NT2/D1 (cell line): Measurements from ENCODE around the gene FTO.

ENCODE experiments used
- DNase-seq: peaks from one replicate; pipeline ENCODE4 v3.0.0-alpha.2; 2011; ENCODE audit warnings: low read depth, low spot score
- H3K27me3 ChIP-seq: 2 replicates; pipeline ENCODE4 v1.6.0; 2011; ENCODE audit warnings: mild to moderate bottlenecking; ENCODE audit not compliant: insufficient read length, insufficient read depth
- H3K36me3 ChIP-seq: 2 replicates; pipeline ENCODE4 v1.6.1; 2011; ENCODE audit warnings: mild to moderate bottlenecking, low read length, mixed read lengths; ENCODE audit not compliant: insufficient read depth, insufficient read length
- H3K4me1 ChIP-seq: 2 replicates; pipeline ENCODE4 v1.5.1; 2011; ENCODE audit not compliant: insufficient read depth, insufficient read length
- H3K4me3 ChIP-seq: 2 replicates; pipeline ENCODE4 v1.5.1; 2011; ENCODE audit warnings: low read depth; ENCODE audit not compliant: insufficient read length
- H3K9ac ChIP-seq: 2 replicates; pipeline ENCODE4 v1.6.0; 2011; ENCODE audit warnings: low read depth; ENCODE audit not compliant: insufficient read length
- H3K9me3 ChIP-seq: 2 replicates; pipeline ENCODE4 v1.5.1; 2011; ENCODE audit warnings: mild to moderate bottlenecking, low read length; ENCODE audit not compliant: insufficient read depth
- SUZ12 ChIP-seq: IDR thresholded peaks from 2 replicates; pipeline ENCODE4 v1.6.1; 2011; ENCODE audit not compliant: insufficient read length, insufficient read depth; ENCODE audit errors: extremely low read depth
- YY1 ChIP-seq: IDR thresholded peaks from 2 replicates; pipeline ENCODE4 v1.6.1; 2011; ENCODE audit not compliant: insufficient read length, insufficient read depth
- ZNF274 ChIP-seq: IDR thresholded peaks from 2 replicates; pipeline ENCODE4 v1.6.1; 2011; ENCODE audit warnings: mild to moderate bottlenecking, low read depth, low read length

FTO gene

DNA sequence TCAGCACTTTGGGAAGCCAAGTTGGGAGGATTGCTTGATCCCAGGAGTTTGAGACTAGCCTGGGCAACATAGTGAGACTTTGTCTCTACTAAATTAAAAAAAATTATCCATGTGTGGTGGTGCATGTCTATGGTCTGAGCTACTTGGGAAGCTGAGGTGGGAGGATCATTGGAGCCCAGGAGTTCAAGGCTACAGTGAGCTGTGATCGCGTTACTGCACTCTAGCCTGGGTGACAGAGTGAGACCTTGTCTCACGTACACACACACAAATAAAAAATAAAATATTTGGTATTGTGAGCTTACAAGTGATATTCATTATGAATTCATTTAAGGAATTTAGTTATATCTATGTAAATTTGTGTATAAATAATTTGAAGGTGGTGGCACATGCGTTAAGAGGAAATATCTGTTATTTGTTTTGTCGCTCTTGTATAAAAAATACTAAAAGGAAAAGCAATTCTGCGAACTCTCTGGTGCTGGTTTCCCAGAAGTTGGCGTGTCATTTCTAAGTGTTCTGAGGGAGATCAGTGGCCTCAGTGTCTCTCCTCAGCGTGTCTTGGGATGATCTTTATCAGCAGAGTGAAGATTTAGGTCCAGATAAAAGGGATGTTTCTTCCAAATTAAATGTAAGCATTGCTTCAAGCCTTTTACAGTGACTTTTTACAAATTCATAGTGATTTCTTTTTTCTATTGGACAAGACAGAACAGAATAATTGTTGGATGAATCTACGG lies 187.6 kb downstream of the FTO start:
- TF ChIP-seq ZNF274 (no peak), SUZ12 (no peak), YY1 (no peak)
- no peaks in the 10 kb centered on the region for H3K9me3 ChIP-seq
- H3K9ac ChIP-seq: no peak overlapping the region
- no peaks in the 10 kb centered on the region for H3K27me3 ChIP-seq
- H3K4me1 ChIP-seq: no peaks in the 10 kb centered on the region
- no peak for DNase-seq
- peaks cover 12% of the 10 kb centered on the region for H3K36me3 ChIP-seq
- H3K4me3 ChIP-seq: no peak overlapping the region

DNA sequence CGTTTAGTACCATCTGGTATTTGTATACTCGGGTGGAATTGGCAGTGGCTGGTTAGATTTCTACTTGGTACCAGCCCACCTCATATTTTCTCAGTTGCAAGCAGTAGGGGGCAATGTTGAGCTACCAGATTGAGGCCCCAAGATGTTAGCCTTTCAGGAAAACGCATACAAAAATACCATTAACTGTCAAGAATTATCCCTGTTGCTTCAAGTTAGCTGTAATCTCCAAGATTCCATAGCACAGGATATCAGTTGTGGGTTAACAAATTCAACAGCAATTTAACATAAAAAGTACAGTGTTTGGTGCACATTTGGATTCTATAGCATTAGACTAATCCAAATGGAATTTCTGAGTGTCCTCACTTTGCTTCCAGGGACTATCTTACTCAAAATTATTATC lies 188.2 kb downstream of the FTO start:
- H3K9ac ChIP-seq: no peak overlapping the region
- no peak overlapping the region for H3K4me3 ChIP-seq
- H3K4me1 ChIP-seq: no peaks in the 10 kb centered on the region
- peaks cover 12% of the 10 kb centered on the region for H3K36me3 ChIP-seq
- H3K27me3 ChIP-seq: no peaks in the 10 kb centered on the region
- DNase-seq: peak; percentile 48
- no peaks in the 10 kb centered on the region for H3K9me3 ChIP-seq
- TF ChIP-seq YY1 (no peak), ZNF274 (no peak), SUZ12 (no peak)

DNA sequence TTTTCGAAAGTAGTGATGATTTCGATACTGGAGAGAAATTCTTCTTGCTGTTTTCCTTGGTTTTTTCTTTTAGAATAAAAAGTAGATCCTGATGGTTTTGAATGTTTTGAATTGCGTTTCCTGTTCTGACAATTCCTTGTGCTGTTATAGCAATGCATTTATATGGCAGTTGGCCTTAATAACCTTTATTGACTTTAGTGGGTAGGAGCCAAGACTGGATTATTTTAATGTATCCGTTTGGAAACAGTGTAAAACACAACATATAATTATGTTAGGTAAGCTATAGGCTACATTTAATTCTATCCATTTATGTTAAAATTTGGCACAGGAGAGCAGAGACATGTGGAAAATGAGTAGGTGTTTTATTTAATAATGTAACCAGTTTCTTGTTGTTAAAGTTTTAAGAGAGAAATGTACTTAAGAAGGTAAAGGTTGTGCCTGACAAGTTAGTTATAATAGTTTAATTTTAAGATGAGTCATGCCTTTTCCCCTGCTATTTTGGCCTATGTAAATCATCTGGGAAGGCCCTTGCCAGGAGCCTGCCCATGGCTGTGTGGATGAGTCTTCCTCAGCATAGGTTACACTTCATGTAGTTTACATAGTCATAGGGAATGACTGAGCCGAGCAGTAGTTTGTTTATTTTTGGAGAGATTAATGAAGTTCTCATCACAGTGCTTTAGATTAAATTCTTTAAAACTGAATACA lies 189.9 kb downstream of the FTO start:
- H3K9me3 ChIP-seq: no peaks in the 10 kb centered on the region
- TF ChIP-seq ZNF274: no peak
- TF ChIP-seq SUZ12: no peak
- no peak for TF ChIP-seq YY1
- no peak overlapping the region for H3K4me3 ChIP-seq
- H3K4me1 ChIP-seq: no peaks in the 10 kb centered on the region
- H3K27me3 ChIP-seq: no peaks in the 10 kb centered on the region
- DNase-seq: no peak
- no peak overlapping the region for H3K9ac ChIP-seq
- peaks cover 7% of the 10 kb centered on the region for H3K36me3 ChIP-seq

- DNase-seq: no peak
- no peaks in the 10 kb centered on the region for H3K27me3 ChIP-seq
- no peak overlapping the region for H3K4me3 ChIP-seq
- peaks cover 4% of the 10 kb centered on the region for H3K36me3 ChIP-seq
- H3K9me3 ChIP-seq: no peaks in the 10 kb centered on the region
- TF ChIP-seq SUZ12: no peak
- no peak for TF ChIP-seq YY1
- TF ChIP-seq ZNF274: no peak
- H3K4me1 ChIP-seq: no peaks in the 10 kb centered on the region
- no peak overlapping the region for H3K9ac ChIP-seq
Measured at GRCh38 chr16:53894686-53895085, 190.7 kb downstream of the FTO start.

- Histone ChIP-seq H3K4me1 (no peaks in the 10 kb centered on the region), H3K9ac (no peak overlapping the region), H3K9me3 (no peaks in the 10 kb centered on the region), H3K4me3 (no peak overlapping the region), H3K27me3 (no peaks in the 10 kb centered on the region), H3K36me3 (no peaks in the 10 kb centered on the region)
- DNase-seq: no peak
- no peak for TF ChIP-seq YY1
- no peak for TF ChIP-seq ZNF274
- TF ChIP-seq SUZ12: no peak
Measured at GRCh38 chr16:53895433-53895832, 191.5 kb downstream of the FTO start.

DNA sequence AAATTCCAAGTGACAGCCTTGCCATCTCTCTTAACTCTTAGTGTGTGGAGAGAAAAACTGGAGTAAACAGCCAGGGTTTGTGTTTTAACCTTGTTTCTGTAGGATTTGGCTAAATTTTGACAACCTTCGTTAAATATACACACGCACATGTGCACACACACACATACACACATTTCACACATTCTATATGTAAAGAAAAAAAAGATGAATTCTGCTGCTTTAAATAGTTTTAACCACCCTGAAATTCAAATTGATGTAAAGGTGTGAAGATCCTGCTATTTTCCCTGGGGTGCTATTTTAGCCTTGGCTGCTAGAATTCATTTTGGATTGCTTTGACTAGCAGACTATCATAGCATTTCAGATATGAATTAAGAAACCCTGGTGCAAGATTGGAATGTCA lies 191.9 kb downstream of the FTO start:
- Histone ChIP-seq H3K9me3 (no peaks in the 10 kb centered on the region), H3K36me3 (no peaks in the 10 kb centered on the region), H3K4me1 (no peaks in the 10 kb centered on the region), H3K27me3 (no peaks in the 10 kb centered on the region), H3K9ac (no peak overlapping the region), H3K4me3 (no peak overlapping the region)
- TF ChIP-seq SUZ12: no peak
- DNase-seq: no peak

- Histone ChIP-seq H3K4me3 (no peak overlapping the region), H3K9ac (no peak overlapping the region), H3K36me3 (no peaks in the 10 kb centered on the region), H3K4me1 (no peaks in the 10 kb centered on the region), H3K27me3 (no peaks in the 10 kb centered on the region), H3K9me3 (no peaks in the 10 kb centered on the region)
- no peak for TF ChIP-seq YY1
- TF ChIP-seq ZNF274: no peak
- TF ChIP-seq SUZ12: no peak
- DNase-seq: no peak
Measured at GRCh38 chr16:53896722-53897121, 192.8 kb downstream of the FTO start.
